H4 (cell line): ENCODE measurements around the gene SERGEF. TPM values are rescaled to one million over a fixed set of nuclear protein-coding genes. Genes with fewer than 3 reads are reported as not detected.

Experiments
- DNase-seq: peaks from one replicate; pipeline ENCODE4 v3.0.0-alpha.2; 2015; ENCODE audit warnings: low spot score
- total RNA-seq: library from RNA; depleted of rRNA; stranded (reverse); fragments of >200 nt; shearing (Covaris generic); gene quantifications from 2 replicates; pipeline ENCODE4 v1.2.3, GENCODE V29; 2014

The SERGEF gene
- total RNA-seq, 1 experiment from 2014 or later, result 42.8 TPM

DNA sequence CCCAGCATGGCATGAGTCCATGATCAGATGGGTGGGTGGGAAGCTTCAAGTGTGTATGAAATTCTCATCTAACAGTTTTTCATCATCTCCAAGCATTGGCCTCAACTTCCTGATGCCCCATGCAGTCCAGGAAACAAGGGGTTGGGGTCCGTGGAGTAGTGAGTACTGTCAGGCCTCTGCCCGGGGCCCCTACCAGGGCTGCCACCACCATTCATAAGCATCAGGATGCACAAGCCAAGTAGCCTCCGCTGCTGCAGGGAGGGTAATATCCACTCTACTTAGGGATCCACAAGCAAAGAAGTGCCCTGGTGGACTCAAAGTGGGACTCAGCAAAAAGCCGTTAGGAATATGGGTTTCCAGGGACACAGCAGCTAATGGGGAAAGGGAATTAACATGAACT is 229.0 kb downstream of the SERGEF start:
- no peak for DNase-seq

DNA sequence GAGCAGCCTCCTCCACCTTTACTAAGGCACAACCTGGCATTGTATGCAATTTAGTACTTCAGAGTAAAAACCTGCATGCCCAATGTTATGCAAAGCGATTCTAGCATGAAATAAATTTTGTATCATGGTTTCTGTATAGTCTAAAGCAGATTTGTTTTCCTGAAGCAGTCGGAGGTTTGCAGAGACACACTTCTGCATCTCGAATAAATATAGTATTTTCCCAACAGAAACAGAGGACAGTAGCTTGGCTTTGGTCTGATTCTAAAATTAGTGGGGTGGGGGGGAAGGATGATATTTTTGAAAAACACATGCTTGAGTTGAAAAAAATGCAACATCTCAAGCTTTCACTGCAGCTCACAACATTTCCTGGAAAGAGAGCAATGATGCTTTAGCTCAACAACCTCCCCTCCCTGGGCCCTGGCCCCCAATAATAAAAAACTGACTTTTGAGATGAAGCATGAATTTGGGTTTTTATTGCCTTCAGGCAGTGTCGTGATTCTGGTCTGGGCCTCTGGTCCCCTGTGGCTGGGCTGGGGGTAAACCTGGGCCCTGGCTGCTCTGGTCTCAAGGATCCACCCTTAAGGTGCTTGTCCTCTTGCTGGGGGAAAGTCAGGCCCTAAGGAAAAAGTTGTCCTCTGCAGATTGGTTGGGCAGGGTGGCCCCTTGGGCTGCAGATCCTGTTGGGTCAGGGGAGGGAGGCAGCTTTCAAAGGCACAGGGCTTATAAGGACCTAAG is 230.1 kb downstream of the SERGEF start:
- DNase-seq, result no peak

DNA sequence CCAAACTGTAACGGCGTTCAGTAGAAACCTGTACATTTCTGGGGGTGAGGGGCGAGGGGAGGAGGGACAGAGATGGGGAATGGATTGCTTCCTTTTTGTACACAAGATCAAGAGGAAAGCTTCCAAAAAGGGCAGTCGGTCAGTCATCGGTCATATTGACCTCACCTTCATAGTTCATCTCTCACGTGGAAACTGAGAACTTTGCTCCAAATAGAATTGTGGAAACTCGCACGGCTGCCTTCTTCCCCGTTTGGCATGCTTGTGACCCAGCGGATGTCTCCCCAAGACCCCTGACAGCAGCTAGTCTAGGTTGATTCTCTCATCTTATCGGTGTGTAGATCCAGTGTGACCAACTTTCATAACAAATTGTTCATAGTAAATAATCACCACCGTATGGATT is 230.7 kb downstream of the SERGEF start:
- no peak for DNase-seq

DNA sequence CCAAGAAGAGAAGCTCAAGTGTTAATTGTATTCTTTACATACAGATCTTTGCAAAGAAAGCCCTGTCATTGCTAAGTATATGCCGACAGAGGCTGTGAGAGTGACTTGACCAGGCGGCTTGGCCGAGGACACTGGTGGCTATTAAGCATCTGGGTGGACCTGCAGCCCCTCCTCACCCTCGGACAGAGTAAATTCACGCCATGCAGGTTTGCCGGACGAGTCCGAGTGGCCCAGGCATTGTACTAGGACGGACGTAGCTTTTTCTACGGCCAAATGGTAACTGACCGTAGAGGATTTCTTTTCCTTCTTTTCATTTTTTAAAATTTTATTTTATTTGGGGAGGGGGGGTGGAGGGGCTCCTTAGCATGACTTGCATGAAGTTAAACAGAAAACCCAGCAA is 231.2 kb downstream of the SERGEF start:
- no peak for DNase-seq

DNA sequence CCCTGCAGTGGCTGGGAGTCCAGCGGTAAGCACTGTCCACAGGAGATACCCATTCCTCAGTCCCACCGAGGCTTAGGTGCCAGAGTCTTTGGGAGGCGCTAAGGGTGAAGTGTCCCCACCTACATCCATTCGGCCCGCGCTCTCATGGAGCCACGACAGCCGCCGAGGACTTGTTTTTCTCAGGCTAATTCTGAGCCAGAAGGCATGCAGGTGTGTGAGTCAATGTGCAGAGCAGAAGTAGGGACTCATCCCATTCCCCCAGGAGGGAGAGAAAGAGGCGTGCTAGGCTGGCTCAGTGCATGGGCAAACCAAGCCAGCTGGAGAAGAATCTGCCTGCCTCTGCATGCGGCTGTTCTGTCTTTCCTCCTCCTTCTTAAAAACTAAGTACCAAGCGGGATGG is 231.6 kb downstream of the SERGEF start:
- no peak for DNase-seq

DNA sequence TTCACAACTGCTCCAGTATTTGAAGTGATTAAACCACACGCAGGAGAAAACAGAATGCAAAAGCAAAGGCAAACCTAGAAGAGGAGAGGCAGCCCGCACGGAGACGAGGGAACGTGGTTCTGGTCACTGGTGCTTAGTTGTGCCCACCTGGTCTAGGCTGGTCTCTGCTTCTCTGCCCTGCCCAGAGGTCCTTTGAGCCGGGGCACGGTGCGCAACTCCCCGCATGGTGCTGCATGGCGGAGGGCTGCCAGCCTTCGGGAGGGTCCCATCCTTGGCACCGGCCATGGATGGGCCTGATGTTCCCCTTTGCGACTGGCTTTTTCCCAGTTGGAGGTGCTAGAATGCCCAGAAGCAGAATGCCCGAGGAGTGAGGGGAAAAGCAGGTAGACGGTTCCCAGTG is 232.2 kb downstream of the SERGEF start:
- DNase-seq, result no peak

DNA sequence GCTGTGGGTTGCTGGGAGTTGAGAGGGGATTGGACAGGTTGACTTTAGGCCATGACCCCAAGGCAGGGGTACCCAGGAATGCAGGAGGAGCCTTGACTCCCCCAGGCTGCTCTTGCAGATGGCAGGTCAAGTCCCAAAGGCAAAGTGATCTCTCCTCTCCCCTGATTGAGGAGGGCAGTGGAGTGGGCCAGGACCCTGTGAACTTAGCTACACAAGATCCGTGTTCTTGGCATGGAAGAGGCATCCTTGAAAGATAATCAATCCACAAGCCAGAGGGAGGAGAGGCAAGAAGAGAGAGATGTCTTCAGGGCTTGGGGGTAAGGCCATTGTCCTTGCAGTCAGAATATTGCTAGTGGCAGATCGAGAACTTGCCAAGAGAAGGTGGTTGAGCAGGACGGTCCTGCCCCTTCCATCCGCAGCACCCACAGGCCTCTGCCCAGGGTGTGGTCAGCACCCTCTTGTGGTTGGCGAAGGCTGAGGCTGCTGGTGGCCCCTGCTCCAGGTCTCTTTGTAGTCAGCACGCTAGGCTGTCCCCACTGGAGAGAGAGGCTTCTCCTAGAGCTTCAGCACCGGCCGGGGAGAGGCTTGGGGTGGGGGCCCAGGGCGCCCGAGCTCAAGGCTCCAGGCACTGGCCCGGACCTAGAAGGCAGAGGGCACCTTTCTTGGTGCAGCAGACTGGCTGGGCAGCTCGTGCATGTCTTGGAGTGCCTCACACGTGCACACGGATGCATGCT is 232.8 kb downstream of the SERGEF start:
- DNase-seq, result no peak

DNA sequence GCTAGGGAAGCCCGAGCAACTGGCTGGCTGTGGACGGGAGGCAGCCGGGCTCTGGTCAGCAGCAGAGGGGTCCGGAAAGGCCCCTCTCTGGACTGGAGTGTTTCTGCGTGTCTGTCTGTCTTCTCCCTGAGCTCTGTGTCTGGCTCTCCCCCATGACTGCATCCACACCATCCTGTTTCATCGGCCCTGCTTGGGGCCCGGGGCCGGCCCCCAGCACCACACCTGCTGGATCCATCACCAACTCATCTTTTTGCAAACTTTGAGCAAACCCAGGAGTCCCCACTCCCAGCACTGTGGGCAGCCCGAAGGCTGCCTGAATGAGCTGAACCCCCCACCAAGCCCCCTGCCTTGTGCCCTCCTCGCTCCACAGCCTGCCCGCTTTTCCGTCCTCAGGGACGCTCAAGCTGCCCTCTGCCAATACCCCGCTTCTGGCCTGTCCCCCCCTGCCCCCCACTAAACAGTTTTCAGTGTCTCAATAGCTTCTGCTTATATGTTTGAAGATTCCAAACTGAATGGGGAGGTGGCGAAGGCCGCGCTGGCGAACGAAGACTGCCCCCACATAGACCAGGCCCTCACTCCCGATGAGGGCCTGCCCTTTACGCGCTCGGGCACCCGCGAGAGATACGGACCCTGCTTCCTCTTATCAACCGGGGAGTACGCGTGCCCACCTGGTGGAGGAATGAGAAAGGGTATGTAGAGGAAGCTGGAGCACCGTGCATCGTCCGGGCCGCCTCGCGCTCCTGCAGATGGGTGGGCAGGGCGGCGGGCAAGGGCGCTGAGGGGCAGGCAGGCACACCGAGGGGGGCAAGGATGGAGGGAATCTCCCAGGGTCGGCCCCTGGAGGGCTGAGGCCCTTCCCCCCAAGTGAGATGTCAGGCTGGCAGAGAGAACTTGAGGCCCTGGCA is 233.6 kb downstream of the SERGEF start:
- no peak for DNase-seq

DNA sequence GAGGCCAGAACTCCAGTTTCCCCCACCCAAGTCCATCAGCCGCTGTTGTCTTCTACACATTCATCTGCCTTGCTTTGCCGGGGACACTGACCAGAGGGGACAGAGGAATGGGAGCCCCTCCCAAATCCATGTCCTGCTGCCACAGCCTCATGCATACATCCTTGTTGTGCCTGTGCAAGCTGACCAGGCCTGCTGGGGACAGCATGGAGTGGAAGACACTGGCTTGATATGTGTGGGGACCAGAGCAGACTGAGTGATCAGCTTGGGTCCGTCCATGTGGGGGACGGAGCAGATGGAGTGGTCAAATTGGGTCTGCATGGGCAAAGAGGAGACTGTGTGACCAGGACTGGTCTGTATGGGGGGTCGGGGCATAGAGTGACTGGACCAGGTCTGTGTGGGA is 234.5 kb downstream of the SERGEF start:
- no peak for DNase-seq

DNA sequence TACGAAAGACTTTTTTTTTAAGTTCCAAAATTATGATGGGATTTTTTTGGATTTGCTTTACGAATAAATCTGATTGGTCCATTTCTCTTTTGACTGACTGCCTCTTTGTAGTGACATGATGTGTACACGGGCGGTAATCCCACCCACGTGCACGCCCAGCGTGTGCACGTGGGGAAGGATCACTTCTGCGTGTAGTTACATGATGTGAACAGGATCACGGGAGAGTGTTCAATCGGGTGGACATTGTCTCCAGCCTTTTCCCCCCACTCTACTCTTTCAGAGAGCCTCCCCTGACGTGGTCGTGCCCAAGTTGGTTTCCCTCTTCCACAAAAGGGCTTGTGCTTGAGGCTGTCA is 235.1 kb downstream of the SERGEF start:
- no peak for DNase-seq

DNA sequence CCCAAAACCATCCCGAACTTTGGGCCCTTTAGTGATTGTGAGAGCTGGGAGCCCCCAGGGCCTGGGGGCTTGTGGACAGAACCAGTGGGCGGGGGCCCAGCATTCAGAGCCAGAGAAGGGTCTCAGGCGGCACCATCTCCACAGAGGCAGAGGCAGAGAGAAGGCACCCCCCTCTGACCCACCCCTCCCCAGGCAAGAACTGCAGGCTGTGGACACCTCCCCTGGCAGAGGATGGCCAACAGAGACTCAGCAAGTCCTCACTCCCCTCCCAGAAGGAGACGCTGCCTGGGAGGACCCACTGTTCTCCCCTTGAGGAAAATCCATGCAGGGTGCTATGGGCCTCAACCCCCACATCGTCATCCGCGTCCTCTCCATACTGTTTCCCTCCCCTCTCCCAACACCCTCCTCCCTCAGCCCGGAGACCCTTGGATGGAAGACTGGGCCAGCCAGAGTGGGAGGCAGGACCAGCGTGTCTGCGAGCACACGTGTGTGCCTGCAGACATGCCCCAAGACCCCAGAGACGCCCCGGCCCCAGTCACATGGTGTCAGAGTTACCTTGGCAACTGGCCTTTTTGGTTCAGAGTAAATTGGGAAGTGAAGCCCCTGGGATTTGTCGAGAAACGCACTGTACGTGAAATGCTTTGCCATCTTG is 235.6 kb downstream of the SERGEF start:
- DNase-seq, result no peak

DNA sequence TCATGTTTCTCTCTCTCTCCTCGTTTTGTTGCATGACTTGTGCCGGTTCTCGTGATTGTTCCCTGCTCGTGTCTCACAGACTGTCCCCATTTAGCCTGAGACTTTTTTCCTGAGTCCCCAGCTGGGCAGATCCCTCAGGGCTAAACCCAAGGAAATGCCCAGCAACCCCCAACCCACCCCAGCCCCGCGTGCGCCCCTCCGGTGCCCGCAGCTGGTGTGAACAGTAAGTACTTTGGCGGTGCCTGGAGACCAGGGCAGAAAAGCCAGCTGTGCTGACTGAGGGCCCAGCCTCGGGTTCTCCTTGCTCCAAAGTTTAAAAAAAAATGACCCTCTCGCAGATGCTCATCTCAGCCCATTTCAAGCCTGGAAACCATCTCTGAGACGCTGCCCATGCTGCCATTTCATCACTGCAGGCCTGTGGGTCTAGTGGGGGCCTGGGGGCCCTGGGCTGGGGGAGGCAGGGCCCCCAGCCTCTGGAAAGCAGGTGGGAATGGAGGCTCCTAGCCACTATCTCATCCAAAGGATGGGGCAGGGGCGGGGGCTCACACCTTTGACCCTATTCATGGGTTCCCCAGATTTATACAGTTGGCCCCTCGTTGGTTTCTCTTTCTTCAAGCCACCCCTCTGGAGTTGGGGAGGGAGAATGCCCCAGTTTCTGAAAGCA is 236.5 kb downstream of the SERGEF start:
- DNase-seq, result no peak

DNA sequence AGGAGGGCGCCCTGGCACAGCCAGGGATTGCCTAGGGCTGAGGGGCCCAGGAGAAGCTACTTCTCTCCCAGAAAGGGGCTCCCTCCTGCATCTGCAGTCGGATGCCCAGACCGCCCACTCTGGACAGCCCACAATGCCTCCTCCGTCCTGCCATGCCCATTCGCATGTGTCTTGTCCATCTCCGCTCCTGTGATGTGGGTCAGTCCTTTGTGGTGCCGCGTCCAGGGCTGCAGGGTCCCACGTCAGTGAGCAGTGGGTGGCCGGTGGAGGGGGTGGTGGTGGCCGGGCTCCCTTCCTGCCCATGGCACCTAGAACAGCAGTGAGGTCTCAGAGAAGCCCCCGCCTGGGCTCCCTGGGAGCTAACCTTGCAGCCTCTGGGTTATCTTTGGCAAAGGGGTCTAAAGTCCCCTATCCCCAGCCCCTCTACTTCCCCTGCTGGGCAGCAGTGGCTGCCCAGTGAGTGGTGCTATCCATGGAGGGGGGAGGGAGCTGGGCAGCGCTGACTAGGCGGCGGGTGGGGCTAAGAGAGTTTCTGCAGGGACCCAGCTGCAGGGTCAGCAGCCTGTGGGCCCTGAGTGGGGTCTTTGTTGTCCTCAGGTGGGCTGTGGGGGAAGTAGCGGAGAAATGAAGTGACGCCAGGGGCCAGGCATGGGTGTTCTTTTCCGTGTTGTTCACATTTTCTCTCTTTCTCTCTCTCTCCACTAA is 237.2 kb downstream of the SERGEF start:
- DNase-seq, result no peak

DNA sequence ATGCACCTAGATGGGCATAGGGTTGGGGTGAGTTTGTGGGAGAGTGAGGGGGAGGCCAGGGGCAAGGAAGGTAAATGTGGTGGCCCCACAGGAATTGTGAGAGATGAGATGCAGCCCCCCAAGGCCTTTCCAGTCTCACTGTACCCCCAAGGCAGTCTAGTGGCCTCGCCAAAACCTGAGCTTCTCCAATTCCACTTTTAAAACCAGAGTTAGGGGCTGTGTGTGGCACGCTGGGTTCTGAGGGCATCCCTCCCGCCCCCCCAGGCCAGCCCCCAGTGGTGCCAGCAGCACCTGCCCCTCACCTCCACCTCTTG is 237.9 kb downstream of the SERGEF start:
- no peak for DNase-seq

DNA sequence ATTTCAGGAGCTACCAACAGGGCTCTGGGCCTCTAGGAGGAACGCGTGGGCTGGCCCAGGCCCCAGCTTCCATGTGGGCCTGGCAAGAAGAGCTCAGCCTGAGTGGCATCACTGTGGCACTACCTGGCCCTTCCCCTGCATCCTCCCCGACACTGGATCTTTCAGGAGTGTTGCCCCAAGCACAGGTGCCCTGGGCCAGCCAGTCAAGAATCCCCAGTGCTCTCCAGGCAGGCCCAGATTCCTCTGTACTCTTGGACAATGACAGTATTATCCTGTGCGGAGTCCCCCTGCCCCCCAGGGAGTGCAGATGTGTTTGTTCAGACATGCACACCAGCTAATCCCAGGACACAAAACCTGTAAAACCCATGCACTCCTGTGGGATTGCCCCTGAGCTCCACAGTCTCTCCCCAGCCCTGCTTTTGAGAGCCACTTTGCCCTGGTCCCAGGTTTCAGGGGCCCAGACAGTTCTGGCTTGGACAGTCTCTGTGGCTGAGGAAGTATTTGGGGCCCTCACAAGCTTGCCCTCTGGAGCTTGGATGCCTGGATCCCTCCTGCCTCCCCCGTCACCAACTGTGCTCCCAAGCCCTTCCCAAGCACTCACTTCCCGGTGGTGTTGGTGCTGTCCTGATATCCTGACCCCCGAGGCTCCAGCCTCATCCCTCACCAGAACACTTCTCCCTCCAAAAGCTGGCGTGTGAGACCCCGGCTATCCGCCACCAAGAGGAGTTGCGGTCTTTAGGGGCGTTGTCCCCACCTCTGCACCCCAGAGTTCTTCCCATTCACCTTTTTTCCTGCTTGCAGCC is 238.4 kb downstream of the SERGEF start:
- no peak for DNase-seq

DNA sequence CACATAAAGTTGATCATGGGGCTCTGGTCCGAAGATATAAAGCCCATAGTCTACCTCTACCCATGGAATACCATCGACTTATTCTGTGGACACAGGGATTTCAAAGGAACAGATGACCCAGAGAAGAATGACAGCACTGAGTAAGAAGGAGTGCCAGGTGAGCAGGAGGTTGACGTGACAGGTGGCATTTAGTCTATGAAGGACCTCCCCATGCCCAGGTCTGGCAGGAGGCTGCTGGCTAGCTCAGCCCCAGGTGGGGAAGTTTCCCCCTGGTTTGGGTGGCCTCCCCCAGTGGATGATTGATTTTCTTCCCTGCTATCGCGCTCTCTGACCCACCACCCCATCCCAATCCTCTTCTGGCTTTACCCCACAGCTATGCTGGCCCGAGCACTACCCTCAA is 239.2 kb downstream of the SERGEF start:
- no peak for DNase-seq

DNA sequence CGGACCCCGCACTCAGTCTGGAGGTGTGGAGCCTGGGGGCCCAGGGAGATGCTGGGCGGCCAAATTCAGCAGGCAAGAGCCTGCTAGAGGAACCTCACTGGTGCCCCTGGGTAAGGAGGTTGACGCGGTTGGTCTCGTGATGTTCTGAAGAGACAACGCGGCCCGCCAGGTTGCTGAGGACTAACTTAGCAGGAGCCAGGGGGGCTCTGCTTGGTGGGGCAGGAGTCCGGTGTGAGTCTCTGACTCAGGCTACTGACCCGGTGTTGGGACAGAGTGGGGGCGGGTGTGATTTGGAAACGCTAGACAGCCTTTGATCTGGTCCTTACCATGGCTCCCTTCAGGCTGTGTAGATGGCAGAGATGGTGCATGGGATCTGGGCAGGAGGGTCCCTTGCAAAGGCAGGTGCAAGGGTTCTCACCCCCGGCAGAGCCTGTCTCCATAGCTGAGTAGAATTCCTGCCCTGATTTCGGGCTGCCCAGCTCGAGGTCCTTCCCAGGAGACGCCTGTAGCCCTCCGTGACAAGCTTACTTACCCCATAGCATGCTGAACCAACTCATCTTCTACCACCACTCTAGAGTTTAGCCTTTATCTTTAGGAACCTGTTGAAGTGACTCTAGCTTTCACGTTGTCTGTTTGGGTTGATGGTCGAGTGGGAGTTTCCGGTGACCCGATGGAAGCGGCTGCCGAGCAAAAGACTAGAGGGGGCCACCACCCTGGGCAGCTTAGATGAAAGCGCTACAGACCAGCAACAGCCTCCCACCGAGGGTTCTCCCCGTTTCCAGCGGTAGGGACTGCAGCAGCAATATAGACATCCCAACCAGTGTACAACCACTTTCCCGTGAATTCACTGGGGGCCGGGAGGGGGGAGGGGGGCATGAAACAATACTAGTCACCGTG is 239.9 kb downstream of the SERGEF start:
- no peak for DNase-seq

DNA sequence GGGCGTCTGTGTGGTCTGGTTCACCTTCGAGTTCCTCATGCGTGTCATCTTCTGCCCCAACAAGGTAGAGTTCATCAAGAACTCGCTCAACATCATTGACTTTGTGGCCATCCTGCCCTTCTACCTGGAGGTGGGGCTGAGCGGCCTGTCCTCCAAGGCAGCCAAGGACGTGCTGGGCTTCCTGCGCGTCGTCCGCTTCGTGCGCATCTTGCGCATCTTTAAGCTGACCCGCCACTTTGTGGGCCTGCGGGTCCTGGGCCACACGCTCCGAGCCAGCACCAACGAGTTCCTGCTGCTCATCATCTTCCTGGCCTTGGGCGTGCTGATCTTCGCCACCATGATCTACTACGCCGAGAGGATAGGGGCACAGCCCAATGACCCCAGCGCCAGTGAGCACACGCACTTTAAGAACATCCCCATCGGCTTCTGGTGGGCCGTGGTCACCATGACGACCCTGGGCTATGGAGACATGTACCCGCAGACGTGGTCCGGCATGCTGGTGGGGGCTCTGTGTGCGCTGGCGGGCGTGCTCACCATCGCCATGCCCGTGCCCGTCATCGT is 240.9 kb downstream of the SERGEF start:
- no peak for DNase-seq

DNA sequence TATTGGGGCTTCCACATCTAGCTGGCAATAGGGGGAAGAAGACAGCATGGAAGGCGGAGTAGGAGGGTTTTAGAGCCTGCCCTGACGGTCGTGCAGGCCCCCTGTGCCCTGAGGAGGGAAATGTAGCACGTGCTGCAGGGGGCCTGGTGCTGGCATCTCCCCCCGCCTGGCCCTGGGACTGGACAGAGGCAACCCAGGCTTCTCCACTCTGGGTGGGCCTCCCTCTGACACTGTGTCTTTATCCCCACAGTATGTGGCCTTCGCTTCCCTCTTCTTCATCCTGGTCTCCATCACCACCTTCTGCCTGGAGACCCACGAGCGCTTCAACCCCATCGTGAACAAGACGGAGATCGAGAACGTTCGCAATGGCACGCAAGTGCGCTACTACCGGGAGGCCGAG is 241.4 kb downstream of the SERGEF start:
- no peak for DNase-seq
